B cell (primary cell): ENCODE results near the gene IPMK. TPM values are rescaled to one million over a fixed set of nuclear protein-coding genes. Genes with fewer than 3 reads are reported as not detected.

Experiments used
- ATAC-seq: fragments of 200-7000 bp; cut with Tn5 transposase; one replicate; pipeline ENCODE4 v1.10.0; 2021; ENCODE audit warnings: low read depth, mild to moderate bottlenecking, moderate number of reproducible peaks, moderate library complexity
- CTCF ChIA-PET: fragments of 350-600 bp; sonication (Branson Sonifier 250); formaldehyde crosslinking; loops from one replicate; lab custom pipeline; 2021; ENCODE audit warnings: antibody characterized with exemption, inconsistent platforms; lab: Charles Lee
- POLR2A ChIA-PET: fragments of 350-600 bp; sonication (Branson Sonifier 250); formaldehyde crosslinking; loops from one replicate; lab custom pipeline; 2021; ENCODE audit warnings: antibody characterized with exemption; lab: Charles Lee
- DNase-seq: peaks from one replicate; pipeline ENCODE4 v3.0.0; 2013
- H2AFZ ChIP-seq: 2 replicates; pipeline ENCODE4 v1.6.1; 2012; ENCODE audit warnings: mild to moderate bottlenecking, low read depth, low read length; ENCODE audit not compliant: insufficient read depth, poor library complexity, severe bottlenecking
- H3K27ac ChIP-seq, 2 donors: 1 replicate in 1 of 2; 2 replicates in 1 of 2; pipeline ENCODE4 v1.5.1; 2012 to 2013; ENCODE audit warnings: low read length in 2 of 2, mild to moderate bottlenecking in 2 of 2, moderate library complexity in 1 of 2
- H3K27me3 ChIP-seq, 4 experiments: fragments of 200-600 bp in 1 of 4; sonication (generic) in 1 of 4; replicated peaks in 1 of 4; 1 replicate in 2 of 4; 2 replicates in 2 of 4; pipeline versions ENCODE4 v1.6.1 to v1.7.0; 2013 to 2016; ENCODE audit warnings: low read length in 3 of 4, mild to moderate bottlenecking in 2 of 4, mixed read lengths in 1 of 4, moderate library complexity in 1 of 4; ENCODE audit not compliant: insufficient read depth in 4 of 4, control insufficient read depth in 3 of 4; ENCODE audit errors: control extremely low read depth in 1 of 4
- H3K36me3 ChIP-seq, 2 experiments: replicated peaks in 1 of 2; 1 replicate in 1 of 2; 2 replicates in 1 of 2; pipeline versions ENCODE4 v1.6.1 to v1.7.1; 2013; ENCODE audit warnings: low read length in 1 of 2; ENCODE audit not compliant: insufficient read depth in 2 of 2, control insufficient read depth in 1 of 2; ENCODE audit errors: control extremely low read depth in 1 of 2, extremely low read depth in 1 of 2
- H3K4me1 ChIP-seq, 2 donors: fragments of 200-600 bp in 1 of 2; sonication (generic) in 1 of 2; 1 replicate in 1 of 2; 2 replicates in 1 of 2; pipeline versions ENCODE4 v1.5.1 to v1.6.1; 2013 to 2017; ENCODE audit warnings: low read length in 2 of 2; ENCODE audit not compliant: control insufficient read depth in 2 of 2, insufficient read depth in 2 of 2
- H3K4me2 ChIP-seq: replicated peaks from 2 replicates; pipeline ENCODE3; 2012; ENCODE audit warnings: mild to moderate bottlenecking, low read depth, low read length; ENCODE audit not compliant: poor library complexity, severe bottlenecking
- H3K4me3 ChIP-seq, 5 experiments: fragments of 200-600 bp in 1 of 5; sonication (generic) in 1 of 5; 1 replicate in 3 of 5; 2 replicates in 2 of 5; pipeline versions ENCODE4 v1.5.1 to v1.7.0; 2011 to 2016; ENCODE audit warnings: low read length in 4 of 5, mild to moderate bottlenecking in 4 of 5, low read depth in 2 of 5, control low read depth in 1 of 5, moderate library complexity in 1 of 5; ENCODE audit not compliant: insufficient read depth in 1 of 5; ENCODE audit errors: control extremely low read depth in 1 of 5, extremely low read depth in 1 of 5
- H3K79me2 ChIP-seq: fragments of 200-600 bp; sonication (generic); one replicate; pipeline ENCODE4 v1.6.0; 2016; ENCODE audit warnings: low read length; ENCODE audit not compliant: control insufficient read depth, insufficient read depth
- H3K9ac ChIP-seq: fragments of 200-600 bp; sonication (generic); 2 replicates; pipeline ENCODE4 v1.6.1; 2017; ENCODE audit warnings: mild to moderate bottlenecking, low read length, moderate library complexity
- H3K9me3 ChIP-seq, 3 donors: one replicate each; pipeline versions ENCODE4 v1.6.1 to v1.7.1; 2013; ENCODE audit warnings: low read length in 2 of 3; ENCODE audit not compliant: control insufficient read depth in 2 of 3, insufficient read depth in 1 of 3; ENCODE audit errors: control extremely low read depth in 1 of 3
- H4K20me1 ChIP-seq: 2 replicates; pipeline ENCODE4 v1.6.0; 2012; ENCODE audit warnings: mild to moderate bottlenecking, low read length; ENCODE audit not compliant: insufficient read depth, control insufficient read depth, poor library complexity, severe bottlenecking
- H3K27ac Mint-ChIP-seq: one replicate; pipeline ENCODE4 v1.8.0; 2021; ENCODE audit warnings: mixed read lengths
- H3K27me3 Mint-ChIP-seq: one replicate; pipeline ENCODE4 v1.8.0; 2021; ENCODE audit warnings: mixed read lengths
- H3K4me1 Mint-ChIP-seq: one replicate; pipeline ENCODE4 v1.8.0; 2021; ENCODE audit warnings: mixed read lengths
- H3K4me3 Mint-ChIP-seq: one replicate; pipeline ENCODE4 v1.8.0; 2021; ENCODE audit warnings: mixed read lengths
- H3K9me3 Mint-ChIP-seq: one replicate; pipeline ENCODE4 v1.8.0; 2022; ENCODE audit warnings: mixed read lengths; ENCODE audit not compliant: insufficient read depth
- CTCF ChIP-seq: fragments of 200-600 bp; IDR thresholded peaks from one replicate; pipeline ENCODE4 v1.8.0; 2022; ENCODE audit warnings: antibody characterized with exemption, mild to moderate bottlenecking
- EZH2 ChIP-seq: IDR thresholded peaks from 2 replicates; pipeline ENCODE4 v1.6.1; 2012; ENCODE audit warnings: borderline replicate concordance, low read depth, mild to moderate bottlenecking, moderate library complexity, low read length; ENCODE audit not compliant: insufficient read depth, poor library complexity, severe bottlenecking
- WGBS: methylation state at CpG from one replicate; pipeline ENCODE4 v1.1.5; 2013; ENCODE audit warnings: missing lambda C conversion rate; ENCODE audit not compliant: insufficient coverage; 5-methylcytosine and 5-hydroxymethylcytosine counted together
- intact Hi-C: fragments of 100-400 bp; cut with micrococcal nuclease; formaldehyde crosslinking; loops from one replicate; pipeline ENCODE4 v1.10.0; 2022
- polyA plus RNA-seq: library from polyadenylated mRNA; depleted of rRNA; stranded (reverse); fragments of >200 nt; gene quantifications from 2 replicates; pipeline ENCODE4 v1.2.3, GENCODE V29; 2012
- total RNA-seq, 2 donors: library from RNA; stranded (reverse); fragments of 120-200 nt in 1 of 2; gene quantifications; 1 replicate in 1 of 2; 2 replicates in 1 of 2; pipeline versions ENCODE4 v1.2.3 to v1.2.4, GENCODE V29; 2013 to 2022

IPMK gene
- total and polyA plus RNA-seq, 2 donors (not counting 1 experiment from before 2014, with no cell fraction given), result 1.9 to 8.6 TPM

DNA sequence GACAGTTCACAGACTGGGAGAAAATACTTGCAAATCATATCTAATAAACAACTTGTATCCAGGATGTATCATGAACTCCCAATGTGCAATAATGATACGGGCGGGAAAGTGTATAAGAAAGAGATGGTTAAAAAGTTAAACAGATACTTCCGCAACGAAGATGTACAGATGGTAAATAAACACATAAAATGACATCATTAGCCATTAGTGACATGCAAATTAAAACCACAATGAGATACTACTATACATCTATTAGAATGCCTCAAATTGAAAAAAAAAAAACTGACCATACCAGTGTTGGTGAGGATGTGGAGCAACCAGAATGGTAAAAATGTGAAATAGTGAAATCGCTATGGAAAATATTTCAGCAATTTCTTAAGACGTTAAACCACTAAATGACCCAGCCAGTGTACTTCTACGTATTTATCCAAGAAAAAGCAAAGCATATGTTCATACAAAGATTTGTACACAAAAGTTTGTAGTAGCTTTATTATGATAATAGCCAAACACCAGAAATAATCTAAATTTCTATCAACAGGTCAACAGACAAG lies 83.5 kb downstream of the IPMK start:
- DNase-seq, result no peak
- no peaks in the 10 kb centered on the region for H3K36me3 ChIP-seq
- Mint-ChIP-seq H3K27me3 (peaks cover 4% of the 10 kb centered on the region), H3K4me3 (no peak overlapping the region), H3K4me1 (no peaks in the 10 kb centered on the region), H3K9me3 (no peaks in the 10 kb centered on the region), H3K27ac (no peak overlapping the region)
- no peak overlapping the region for H3K4me3 ChIP-seq
- H3K27ac ChIP-seq, result no peak overlapping the region
- WGBS, result no CpG with 5 or more reads among the region's 7 CpGs
- H3K4me1 ChIP-seq, result no peaks in the 10 kb centered on the region
- H3K79me2 ChIP-seq, result no peaks in the 10 kb centered on the region
- ChIA-PET CTCF (interaction anchor here (0.9 to 2.6 kb wide), 3 partner anchors 14 to 107 kb away, joined by 3 to 13 read pairs (median 4); no protein-coding TSS in a partner anchor), POLR2A (no interaction called here)
- no peak for ATAC-seq
- no peaks in the 10 kb centered on the region for H3K9me3 ChIP-seq
- H2AFZ ChIP-seq, result no peak overlapping the region
- H3K9ac ChIP-seq, result no peak overlapping the region
- no peaks in the 10 kb centered on the region for H3K27me3 ChIP-seq
- no peaks in the 10 kb centered on the region for H4K20me1 ChIP-seq
- intact Hi-C loops, result no loop called here
- H3K4me2 ChIP-seq, result no peak overlapping the region
- no peak for TF ChIP-seq CTCF
- no peak for TF ChIP-seq EZH2

DNA sequence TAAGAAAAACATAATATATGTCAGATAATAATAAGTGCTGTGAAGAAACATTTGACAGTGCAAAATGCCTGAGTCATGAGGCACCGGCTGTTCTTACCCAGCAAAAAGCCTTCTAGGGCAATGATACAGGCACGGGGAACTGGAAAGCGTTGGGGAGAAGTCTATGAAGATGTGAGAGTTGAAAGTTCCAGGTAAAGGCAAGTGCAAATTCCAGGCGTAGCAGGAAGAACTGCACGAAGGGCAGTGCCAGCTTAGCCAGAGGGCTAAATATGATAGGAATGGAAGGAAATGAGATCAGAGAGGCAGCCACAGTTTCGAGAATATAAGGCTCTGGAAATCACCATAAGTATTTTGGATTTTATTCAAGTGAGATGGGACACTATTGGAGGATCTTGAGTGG lies 87.0 kb downstream of the IPMK start:
- Histone ChIP-seq H3K4me1 (no peaks in the 10 kb centered on the region), H3K36me3 (no peaks in the 10 kb centered on the region), H3K79me2 (no peaks in the 10 kb centered on the region), H2AFZ (no peak overlapping the region), H3K4me3 (no peak overlapping the region), H3K9ac (no peak overlapping the region), H3K9me3 (no peaks in the 10 kb centered on the region), H3K4me2 (no peak overlapping the region), H4K20me1 (no peaks in the 10 kb centered on the region), H3K27me3 (no peaks in the 10 kb centered on the region), H3K27ac (no peak overlapping the region)
- Mint-ChIP-seq H3K27ac (no peak overlapping the region), H3K27me3 (no peaks in the 10 kb centered on the region), H3K4me3 (no peak overlapping the region), H3K4me1 (no peaks in the 10 kb centered on the region), H3K9me3 (no peaks in the 10 kb centered on the region)
- DNase-seq (no peak), ATAC-seq (no peak)
- WGBS, result 95% methylated on average over 5 of the region's 6 CpGs
- ChIA-PET POLR2A (no interaction called here), CTCF (interaction anchor here (1.4 to 14.0 kb wide), 3 partner anchors 92 to 119 kb away, joined by 3 to 407 read pairs (median 4); no protein-coding TSS in a partner anchor)
- intact Hi-C loops, result no loop called here
- no peak for TF ChIP-seq CTCF
- no peak for TF ChIP-seq EZH2
